ENCODE data around the gene ARTN.

DNA sequence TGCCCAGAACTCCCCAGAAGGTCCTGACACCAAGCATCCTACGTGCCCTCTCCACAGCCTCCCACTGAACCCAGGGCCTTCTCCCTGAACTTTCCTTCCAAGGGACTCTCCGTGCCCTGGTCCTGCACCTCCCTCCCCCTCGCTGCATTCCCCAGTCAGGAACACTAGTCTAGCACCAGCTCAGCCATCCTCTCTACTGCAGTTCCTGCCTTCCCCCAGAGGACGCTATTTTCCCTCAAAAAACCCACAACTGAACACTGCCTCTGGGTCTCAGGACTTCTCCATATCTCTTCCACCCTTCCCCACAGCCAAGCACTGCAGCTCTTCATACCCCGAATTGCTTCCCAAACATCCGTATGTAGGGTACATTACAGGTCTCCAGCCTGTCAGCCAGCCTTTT lies 12.6 kb upstream of the ARTN start:
- TF ChIP-seq, protein P1, sequence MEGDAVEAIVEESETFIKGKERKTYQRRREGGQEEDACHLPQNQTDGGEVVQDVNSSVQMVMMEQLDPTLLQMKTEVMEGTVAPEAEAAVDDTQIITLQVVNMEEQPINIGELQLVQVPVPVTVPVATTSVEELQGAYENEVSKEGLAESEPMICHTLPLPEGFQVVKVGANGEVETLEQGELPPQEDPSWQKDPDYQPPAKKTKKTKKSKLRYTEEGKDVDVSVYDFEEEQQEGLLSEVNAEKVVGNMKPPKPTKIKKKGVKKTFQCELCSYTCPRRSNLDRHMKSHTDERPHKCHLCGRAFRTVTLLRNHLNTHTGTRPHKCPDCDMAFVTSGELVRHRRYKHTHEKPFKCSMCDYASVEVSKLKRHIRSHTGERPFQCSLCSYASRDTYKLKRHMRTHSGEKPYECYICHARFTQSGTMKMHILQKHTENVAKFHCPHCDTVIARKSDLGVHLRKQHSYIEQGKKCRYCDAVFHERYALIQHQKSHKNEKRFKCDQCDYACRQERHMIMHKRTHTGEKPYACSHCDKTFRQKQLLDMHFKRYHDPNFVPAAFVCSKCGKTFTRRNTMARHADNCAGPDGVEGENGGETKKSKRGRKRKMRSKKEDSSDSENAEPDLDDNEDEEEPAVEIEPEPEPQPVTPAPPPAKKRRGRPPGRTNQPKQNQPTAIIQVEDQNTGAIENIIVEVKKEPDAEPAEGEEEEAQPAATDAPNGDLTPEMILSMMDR (IDR thresholded peaks at IDR 0.05; ENCODE audit: low read depth, low read length) = no peak
- TF ChIP-seq EZH2phosphoT487 (IDR thresholded peaks at IDR 0.05; ENCODE audit: low read depth) = no peak
